Measurements from ENCODE around the gene STKLD1. TPM values are rescaled to one million over a fixed set of nuclear protein-coding genes. Genes with fewer than 3 reads are reported as not detected.

STKLD1 gene
- total and polyA plus RNA-seq, 3 experiments from 2014 or later, result 0.24 to 0.91 (median 0.75) TPM

GRCh38 chr9:133428617-133429101, 52.5 kb downstream of the STKLD1 start:
- Mint-ChIP-seq H3K4me1 (peaks cover 4 to 13% (median 5%) of the 10 kb centered on the region in 3 donors), H3K9me3 (no peaks in the 10 kb centered on the region), H3K27ac (no peak overlapping the region), H3K27me3 (peaks cover 20 to 37% of the 10 kb centered on the region in 2 donors), H3K36me3 (no peaks in the 10 kb centered on the region), H3K4me3 (no peak overlapping the region)
- Histone ChIP-seq H3K4me1 (ENCODE audit: insufficient read depth, low read length) (no peaks in the 10 kb centered on the region), H3K4me3 (ENCODE audit: low read length) (no peak overlapping the region), H3K27ac (ENCODE audit: low read depth, low read length) (no peak overlapping the region), H3K36me3 (ENCODE audit: insufficient read depth, low read length) (no peaks in the 10 kb centered on the region), H3K9me3 (ENCODE audit: low read length) (no peaks in the 10 kb centered on the region), H3K27me3 (ENCODE audit: insufficient read depth, low read length, poor library complexity, severe bottlenecking) (peaks cover 15% of the 10 kb centered on the region)
- ChIA-PET POLR2A (no interaction called here), CTCF (no interaction called here)
- no peak for DNase-seq

GRCh38 chr9:133429214-133429613, 53.0 kb downstream of the STKLD1 start:
- CTCF ChIA-PET, result no interaction called here
- no peaks in the 10 kb centered on the region for H3K36me3 ChIP-seq (ENCODE audit: insufficient read depth, low read length)

GRCh38 chr9:133429641-133430161, 53.5 kb downstream of the STKLD1 start:
- no peak overlapping the region for H3K4me3 ChIP-seq (ENCODE audit: low read length)
- H3K4me1 ChIP-seq (ENCODE audit: insufficient read depth, low read length), result no peaks in the 10 kb centered on the region
- H3K9me3 ChIP-seq (ENCODE audit: low read length), result no peaks in the 10 kb centered on the region
- peaks cover 15% of the 10 kb centered on the region for H3K27me3 ChIP-seq (ENCODE audit: insufficient read depth, low read length, poor library complexity, severe bottlenecking)
- ChIA-PET CTCF (no interaction called here), POLR2A (no interaction called here)
- no peaks in the 10 kb centered on the region for H3K36me3 Mint-ChIP-seq
- H3K27ac Mint-ChIP-seq, result no peak overlapping the region
- peak overlapping the region in 3 of 7 donors; percentile 49 to 56 (median 52) for H3K4me3 Mint-ChIP-seq
- DNase-seq, result no peak
- peaks cover 20 to 35% of the 10 kb centered on the region in 2 donors for H3K27me3 Mint-ChIP-seq
- no peaks in the 10 kb centered on the region for H3K36me3 ChIP-seq (ENCODE audit: insufficient read depth, low read length)
- peaks cover 4 to 13% (median 5%) of the 10 kb centered on the region in 3 donors for H3K4me1 Mint-ChIP-seq
- H3K27ac ChIP-seq (ENCODE audit: low read depth, low read length), result no peak overlapping the region
- no peaks in the 10 kb centered on the region for H3K9me3 Mint-ChIP-seq

More at GRCh38 chr9:133429214-133429613, 53.0 kb downstream of the STKLD1 start:
- no peak overlapping the region for H3K4me3 ChIP-seq (ENCODE audit: low read length)
- DNase-seq, result no peak
- H3K4me1 ChIP-seq (ENCODE audit: insufficient read depth, low read length), result no peaks in the 10 kb centered on the region
- H3K9me3 ChIP-seq (ENCODE audit: low read length), result no peaks in the 10 kb centered on the region
- H3K27ac ChIP-seq (ENCODE audit: low read depth, low read length), result no peak overlapping the region
- Mint-ChIP-seq H3K9me3 (no peaks in the 10 kb centered on the region), H3K36me3 (no peaks in the 10 kb centered on the region), H3K27me3 (peaks cover 20 to 37% of the 10 kb centered on the region in 2 donors), H3K27ac (no peak overlapping the region), H3K4me3 (peak overlapping the region in 2 of 7 donors; percentile 49 to 56), H3K4me1 (peaks cover 4 to 13% (median 5%) of the 10 kb centered on the region in 3 donors)
- peaks cover 15% of the 10 kb centered on the region for H3K27me3 ChIP-seq (ENCODE audit: insufficient read depth, low read length, poor library complexity, severe bottlenecking)
- POLR2A ChIA-PET, result no interaction called here

DNA sequence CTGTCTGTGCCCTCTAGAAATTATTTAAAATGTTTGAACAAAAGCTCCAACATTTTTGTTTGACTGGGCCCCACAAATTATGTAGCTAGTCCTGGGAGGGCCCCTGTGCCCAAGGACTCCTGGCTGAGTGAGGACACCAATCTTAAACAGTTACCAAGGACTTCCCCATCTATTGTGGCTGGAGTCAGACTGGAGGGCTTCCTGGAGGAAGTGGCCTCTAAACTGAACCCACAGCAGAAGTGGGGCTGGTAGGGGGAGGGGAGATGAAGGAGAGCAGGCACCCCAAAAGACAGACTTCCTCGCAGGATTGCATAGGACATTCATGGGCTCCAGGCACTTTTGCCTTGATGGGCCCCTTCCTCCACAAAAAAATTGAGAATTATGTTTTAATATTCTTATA, 54.1 kb downstream of the STKLD1 start:
- Mint-ChIP-seq H3K27ac (peak overlapping the region in 1 of 8 donors; percentile 29), H3K4me3 (peak overlapping the region in 4 of 7 donors; percentile 4 to 46 (median 38)), H3K9me3 (no peaks in the 10 kb centered on the region), H3K36me3 (no peaks in the 10 kb centered on the region), H3K27me3 (peaks cover 20 to 32% of the 10 kb centered on the region in 2 donors), H3K4me1 (peaks cover 4 to 13% (median 5%) of the 10 kb centered on the region in 3 donors)
- CTCF ChIA-PET, result no interaction called here
- no peak overlapping the region for H3K27ac ChIP-seq (ENCODE audit: low read depth, low read length)
- H3K36me3 ChIP-seq (ENCODE audit: insufficient read depth, low read length), result no peaks in the 10 kb centered on the region
- POLR2A ChIA-PET, result no interaction called here
- no peak overlapping the region for H3K4me3 ChIP-seq (ENCODE audit: low read length)
- H3K9me3 ChIP-seq (ENCODE audit: low read length), result no peaks in the 10 kb centered on the region
- no peaks in the 10 kb centered on the region for H3K4me1 ChIP-seq (ENCODE audit: insufficient read depth, low read length)
- peaks cover 15% of the 10 kb centered on the region for H3K27me3 ChIP-seq (ENCODE audit: insufficient read depth, low read length, poor library complexity, severe bottlenecking)
- DNase-seq, result no peak

DNA sequence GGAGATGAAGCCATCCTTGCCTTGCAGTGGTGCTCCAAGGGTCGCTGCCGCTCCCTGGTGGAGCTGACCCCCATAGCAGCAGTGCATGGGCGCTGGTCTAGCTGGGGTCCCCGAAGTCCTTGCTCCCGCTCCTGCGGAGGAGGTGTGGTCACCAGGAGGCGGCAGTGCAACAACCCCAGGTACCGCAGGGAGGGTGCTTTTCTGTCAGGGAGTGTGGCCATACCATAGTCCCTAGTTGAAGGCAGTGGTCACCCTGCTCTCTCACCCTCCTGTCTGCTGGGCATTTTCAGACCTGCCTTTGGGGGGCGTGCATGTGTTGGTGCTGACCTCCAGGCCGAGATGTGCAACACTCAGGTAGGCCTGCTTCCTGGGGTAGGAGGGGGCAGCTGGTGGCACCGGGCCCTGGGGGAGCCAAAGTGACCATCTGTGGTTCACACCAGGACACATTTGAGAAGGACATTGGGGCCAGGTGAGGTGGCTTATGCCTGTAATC, 57.2 kb downstream of the STKLD1 start:
- H3K36me3 ChIP-seq (ENCODE audit: insufficient read depth, low read length), result no peaks in the 10 kb centered on the region
- Mint-ChIP-seq H3K4me1 (peaks cover 0 to 7% (median 1%) of the 10 kb centered on the region in 3 donors), H3K36me3 (no peaks in the 10 kb centered on the region), H3K4me3 (no peak overlapping the region), H3K27me3 (peaks cover 4 to 8% of the 10 kb centered on the region in 2 donors), H3K27ac (no peak overlapping the region), H3K9me3 (no peaks in the 10 kb centered on the region)
- ChIA-PET CTCF (no interaction called here), POLR2A (no interaction called here)
- no peak overlapping the region for H3K27ac ChIP-seq (ENCODE audit: low read depth, low read length)
- H3K9me3 ChIP-seq (ENCODE audit: low read length), result no peaks in the 10 kb centered on the region
- H3K4me1 ChIP-seq (ENCODE audit: insufficient read depth, low read length), result no peaks in the 10 kb centered on the region
- no peak overlapping the region for H3K4me3 ChIP-seq (ENCODE audit: low read length)
- DNase-seq, result no peak
- H3K27me3 ChIP-seq (ENCODE audit: insufficient read depth, low read length, poor library complexity, severe bottlenecking), result no peaks in the 10 kb centered on the region

DNA sequence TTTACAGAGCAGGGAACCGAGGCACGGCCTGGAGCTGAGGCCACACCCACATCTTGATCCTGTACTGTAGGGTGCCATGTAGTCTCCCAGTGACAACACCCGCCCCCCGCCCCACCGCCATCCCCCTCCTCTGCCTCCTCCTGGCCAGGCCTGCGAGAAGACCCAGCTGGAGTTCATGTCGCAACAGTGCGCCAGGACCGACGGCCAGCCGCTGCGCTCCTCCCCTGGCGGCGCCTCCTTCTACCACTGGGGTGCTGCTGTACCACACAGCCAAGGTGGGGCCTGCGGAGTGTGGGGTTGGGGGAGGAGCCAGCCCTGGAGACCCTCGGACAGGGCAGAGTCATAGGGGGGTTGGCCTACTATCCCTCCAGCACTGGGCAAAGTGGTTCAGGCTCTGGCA, 60.5 kb downstream of the STKLD1 start:
- H3K27me3 ChIP-seq (ENCODE audit: insufficient read depth, low read length, poor library complexity, severe bottlenecking), result no peaks in the 10 kb centered on the region
- H3K27me3 Mint-ChIP-seq, result peaks cover 0 to 4% of the 10 kb centered on the region in 2 donors
- no peak overlapping the region for H3K4me3 Mint-ChIP-seq
- no peaks in the 10 kb centered on the region for H3K4me1 Mint-ChIP-seq
- CTCF ChIA-PET, result no interaction called here
- no peak overlapping the region for H3K27ac Mint-ChIP-seq
- no peak for DNase-seq
- no peak overlapping the region for H3K27ac ChIP-seq (ENCODE audit: low read depth, low read length)
- POLR2A ChIA-PET, result no interaction called here
- no peaks in the 10 kb centered on the region for H3K9me3 ChIP-seq (ENCODE audit: low read length)
- no peaks in the 10 kb centered on the region for H3K4me1 ChIP-seq (ENCODE audit: insufficient read depth, low read length)
- no peaks in the 10 kb centered on the region for H3K9me3 Mint-ChIP-seq
- no peaks in the 10 kb centered on the region for H3K36me3 ChIP-seq (ENCODE audit: insufficient read depth, low read length)
- H3K36me3 Mint-ChIP-seq, result no peaks in the 10 kb centered on the region
- no peak overlapping the region for H3K4me3 ChIP-seq (ENCODE audit: low read length)

DNA sequence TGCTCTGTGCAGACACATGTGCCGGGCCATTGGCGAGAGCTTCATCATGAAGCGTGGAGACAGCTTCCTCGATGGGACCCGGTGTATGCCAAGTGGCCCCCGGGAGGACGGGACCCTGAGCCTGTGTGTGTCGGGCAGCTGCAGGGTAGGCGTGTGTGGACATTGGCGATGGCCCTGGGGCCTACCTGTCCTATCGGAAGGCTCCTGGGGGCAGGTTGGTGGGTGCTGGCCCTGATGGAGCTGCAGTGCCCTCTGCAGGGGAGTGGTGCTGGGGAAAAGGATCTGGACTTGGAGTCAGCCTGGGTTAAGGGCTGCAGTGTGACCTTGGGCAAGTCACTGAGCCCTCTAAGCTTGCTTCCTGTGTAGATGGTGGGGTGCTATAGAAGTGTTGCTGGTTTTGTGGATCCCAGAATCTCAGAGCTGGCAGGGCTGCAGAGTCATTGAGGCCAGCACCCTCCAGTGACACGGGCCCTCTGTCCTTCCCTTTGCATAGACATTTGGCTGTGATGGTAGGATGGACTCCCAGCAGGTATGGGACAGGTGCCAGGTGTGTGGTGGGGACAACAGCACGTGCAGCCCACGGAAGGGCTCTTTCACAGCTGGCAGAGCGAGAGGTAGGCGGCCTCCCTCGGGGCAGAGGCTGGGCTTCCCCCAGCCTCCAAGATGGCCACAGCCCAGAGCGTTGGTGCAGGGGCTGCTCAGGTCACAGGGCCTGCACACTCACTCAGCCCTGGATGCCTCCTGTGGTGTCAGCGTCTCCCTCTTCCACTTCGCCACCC, 61.8 kb downstream of the STKLD1 start:
- DNase-seq, result no peak
- CTCF ChIA-PET, result no interaction called here

GRCh38 chr9:133439337-133439736, 63.2 kb downstream of the STKLD1 start:
- no peak for DNase-seq
- H3K4me3 Mint-ChIP-seq, result no peak overlapping the region
- Histone ChIP-seq H3K4me3 (ENCODE audit: low read length) (no peak overlapping the region), H3K36me3 (ENCODE audit: insufficient read depth, low read length) (no peaks in the 10 kb centered on the region), H3K27ac (ENCODE audit: low read depth, low read length) (no peak overlapping the region), H3K4me1 (ENCODE audit: insufficient read depth, low read length) (no peaks in the 10 kb centered on the region), H3K27me3 (ENCODE audit: insufficient read depth, low read length, poor library complexity, severe bottlenecking) (no peaks in the 10 kb centered on the region), H3K9me3 (ENCODE audit: low read length) (no peaks in the 10 kb centered on the region)
- ChIA-PET CTCF (no interaction called here), POLR2A (no interaction called here)
- no peaks in the 10 kb centered on the region for H3K9me3 Mint-ChIP-seq
- no peaks in the 10 kb centered on the region for H3K36me3 Mint-ChIP-seq
- H3K4me1 Mint-ChIP-seq, result no peaks in the 10 kb centered on the region
- no peak overlapping the region for H3K27ac Mint-ChIP-seq
- peaks cover 0 to 1% of the 10 kb centered on the region in 2 donors for H3K27me3 Mint-ChIP-seq

More for the DNA sequence above, 61.8 kb downstream of the STKLD1 start:
- H3K27me3 ChIP-seq (ENCODE audit: insufficient read depth, low read length, poor library complexity, severe bottlenecking), result no peaks in the 10 kb centered on the region
- Mint-ChIP-seq H3K27ac (no peak overlapping the region), H3K27me3 (no peaks in the 10 kb centered on the region), H3K4me1 (no peaks in the 10 kb centered on the region), H3K9me3 (no peaks in the 10 kb centered on the region), H3K36me3 (no peaks in the 10 kb centered on the region), H3K4me3 (no peak overlapping the region)
- POLR2A ChIA-PET, result no interaction called here
- no peaks in the 10 kb centered on the region for H3K36me3 ChIP-seq (ENCODE audit: insufficient read depth, low read length)
- H3K4me3 ChIP-seq (ENCODE audit: low read length), result no peak overlapping the region
- H3K27ac ChIP-seq (ENCODE audit: low read depth, low read length), result no peak overlapping the region
- no peaks in the 10 kb centered on the region for H3K9me3 ChIP-seq (ENCODE audit: low read length)
- no peaks in the 10 kb centered on the region for H3K4me1 ChIP-seq (ENCODE audit: insufficient read depth, low read length)

All from CD8-positive, alpha-beta memory T cell (primary cell).